SK-N-SH (cell line): ENCODE results near the gene AFG3L2. TPM values are rescaled to one million over a fixed set of nuclear protein-coding genes. Genes with fewer than 3 reads are reported as not detected.

Experiments used
- GATA2 ChIP-seq: sonication (generic); formaldehyde crosslinking; IDR thresholded peaks from 2 replicates; pipeline ENCODE4 v1.5.0; 2020; ENCODE audit warnings: mild to moderate bottlenecking, missing genetic modification reagents
- MXI1 ChIP-seq: IDR thresholded peaks from 2 replicates; pipeline ENCODE4 v1.6.1; 2012; ENCODE audit warnings: mild to moderate bottlenecking, low read depth, low read length, improper control_type of control experiment
- NFIC ChIP-seq: IDR thresholded peaks from 2 replicates; pipeline ENCODE4 v1.4.0; 2012; ENCODE audit warnings: borderline replicate concordance
- RAD21 ChIP-seq: IDR thresholded peaks from 2 replicates; pipeline ENCODE4 v1.6.1; 2012; ENCODE audit warnings: mild to moderate bottlenecking, low read length
- RCOR1 ChIP-seq: fragments of 150-350 bp; IDR thresholded peaks from 2 replicates; pipeline ENCODE4 v1.6.1; 2017; ENCODE audit warnings: antibody characterized with exemption, low read length
- SMC3 ChIP-seq: IDR thresholded peaks from 2 replicates; pipeline ENCODE4 v1.6.1; 2012; ENCODE audit warnings: low read depth, low read length, improper control_type of control experiment
- polyA plus RNA-seq, 3 experiments: library from polyadenylated mRNA; depleted of rRNA; stranded (reverse); fragments of >200 nt; gene quantifications; 2 replicates each; pipeline ENCODE4 v1.2.3, GENCODE V29; 2012
- small RNA-seq, 7 experiments: library from RNA; depleted of rRNA; stranded (forward); fragments of <200 nt; gene quantifications; one replicate each; pipeline ENCODE3, GENCODE V24; 2012
- TF ChIP-seq, protein P1 (sequence below): IDR thresholded peaks from 2 replicates; pipeline ENCODE4 v1.4.0; 2012; ENCODE audit warnings: low read depth, borderline replicate concordance
- TF ChIP-seq, protein P2 (sequence below): IDR thresholded peaks from 2 replicates; pipeline ENCODE4 v1.4.0; 2012; ENCODE audit warnings: low read depth

Gene AFG3L2
- polyA plus RNA-seq, 1 of the 3 experiments (the other 2 are of a cell fraction) = 26.0 TPM

DNA sequence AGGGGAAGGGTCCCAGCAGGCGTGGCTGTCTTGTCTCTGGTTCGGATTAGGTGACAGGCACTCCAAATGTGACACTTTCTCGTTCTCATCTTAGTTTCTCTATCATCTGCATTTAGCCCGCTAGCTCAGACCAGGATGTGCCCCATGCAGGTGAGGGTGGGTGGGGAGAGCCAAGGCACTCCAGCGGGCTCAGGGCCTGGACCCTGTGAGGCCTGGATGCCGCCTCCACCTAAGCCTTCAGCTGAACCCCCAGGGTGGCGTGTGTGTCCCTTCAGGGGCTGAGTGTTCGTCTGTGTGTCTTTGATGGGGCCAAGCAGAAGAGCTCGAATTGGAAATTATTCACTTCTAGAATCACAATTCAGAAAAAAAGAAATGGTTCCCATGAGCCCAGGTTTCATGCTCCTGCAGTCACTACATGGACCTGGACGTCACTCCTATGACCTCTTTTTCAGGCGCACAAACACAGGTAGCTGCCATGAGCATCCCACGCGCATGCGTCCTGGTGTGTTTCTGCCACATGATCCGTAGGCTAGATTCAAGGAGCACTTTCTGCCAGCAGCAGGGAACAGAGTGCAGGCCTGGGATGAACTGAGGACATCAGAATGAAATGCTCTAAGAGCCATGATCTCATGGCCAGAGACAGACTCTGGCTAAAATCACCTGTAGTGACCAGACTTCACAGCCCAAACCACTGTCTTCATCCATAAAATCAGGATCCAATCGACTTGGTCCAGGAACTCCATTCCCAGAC lies 97.1 kb downstream of the AFG3L2 start (continued):
- TF ChIP-seq, protein P1, sequence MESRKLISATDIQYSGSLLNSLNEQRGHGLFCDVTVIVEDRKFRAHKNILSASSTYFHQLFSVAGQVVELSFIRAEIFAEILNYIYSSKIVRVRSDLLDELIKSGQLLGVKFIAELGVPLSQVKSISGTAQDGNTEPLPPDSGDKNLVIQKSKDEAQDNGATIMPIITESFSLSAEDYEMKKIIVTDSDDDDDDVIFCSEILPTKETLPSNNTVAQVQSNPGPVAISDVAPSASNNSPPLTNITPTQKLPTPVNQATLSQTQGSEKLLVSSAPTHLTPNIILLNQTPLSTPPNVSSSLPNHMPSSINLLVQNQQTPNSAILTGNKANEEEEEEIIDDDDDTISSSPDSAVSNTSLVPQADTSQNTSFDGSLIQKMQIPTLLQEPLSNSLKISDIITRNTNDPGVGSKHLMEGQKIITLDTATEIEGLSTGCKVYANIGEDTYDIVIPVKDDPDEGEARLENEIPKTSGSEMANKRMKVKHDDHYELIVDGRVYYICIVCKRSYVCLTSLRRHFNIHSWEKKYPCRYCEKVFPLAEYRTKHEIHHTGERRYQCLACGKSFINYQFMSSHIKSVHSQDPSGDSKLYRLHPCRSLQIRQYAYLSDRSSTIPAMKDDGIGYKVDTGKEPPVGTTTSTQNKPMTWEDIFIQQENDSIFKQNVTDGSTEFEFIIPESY = no peak
- TF ChIP-seq MXI1 = no peak
- TF ChIP-seq, protein P2, sequence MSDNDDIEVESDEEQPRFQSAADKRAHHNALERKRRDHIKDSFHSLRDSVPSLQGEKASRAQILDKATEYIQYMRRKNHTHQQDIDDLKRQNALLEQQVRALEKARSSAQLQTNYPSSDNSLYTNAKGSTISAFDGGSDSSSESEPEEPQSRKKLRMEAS = no peak
- no peak for TF ChIP-seq NFIC
- TF ChIP-seq RCOR1 = no peak
- TF ChIP-seq SMC3 = no peak
- TF ChIP-seq GATA2 (CRISPR knock-in tag) = no peak
- TF ChIP-seq RAD21 = no peak

Small RNAs within 50 kb of the gene (small RNA-seq; reads per million reads assigned to genes)
- 0 reads per million in 7 experiments for gene RNU6-170P
- 0 reads per million in 7 experiments for gene RNU7-129P

Other genes with a start within 250 kb of the AFG3L2 start
- not detected in 2 replicates for gene CIDEA, start 122.9 kb downstream of the AFG3L2 start, polyA plus RNA-seq (2012; rRNA removed)
- 285 and 387 TPM in 2 replicates for gene TUBB6, start 69.0 kb downstream of the AFG3L2 start, polyA plus RNA-seq (2012; rRNA removed)
- 15.3 and 19.7 TPM in 2 replicates for gene PRELID3A, start 30.7 kb upstream of the AFG3L2 start, polyA plus RNA-seq (2012; rRNA removed)